HCT116 (cell line): ENCODE results near the gene HMGA1. TPM values are rescaled to one million over a fixed set of nuclear protein-coding genes. Genes with fewer than 3 reads are reported as not detected.

Experiments used
- ATAC-seq: fragments of 200-7000 bp; cut with Tn5 transposase; 2 replicates; pipeline ENCODE4 v1.9.1; 2020; ENCODE audit warnings: mild to moderate bottlenecking, moderate library complexity
- Bru-seq: library from RNA; stranded (reverse); fragments of 400-500 nt; gene quantifications from one replicate; lab custom pipeline; 2021; lab: Mats Ljungman, UMichigan
- BruChase-seq, 2 experiments: library from RNA; stranded (reverse); fragments of 400-500 nt; gene quantifications; one replicate each; lab custom pipeline; 2021; lab: Mats Ljungman, UMichigan
- BruUV-seq: library from RNA; stranded (reverse); fragments of 400-500 nt; replicated peaks from 2 replicates; lab custom pipeline; 2021; lab: Mats Ljungman, UMichigan
- CTCF ChIA-PET: fragments of 300-600 bp; sonication (Branson Sonifier 250); formaldehyde crosslinking; loops from one replicate; lab custom pipeline; 2021; ENCODE audit warnings: antibody characterized with exemption; lab: Charles Lee
- POLR2A ChIA-PET: fragments of 300-600, 350-600 bp; sonication (Branson Sonifier 250); formaldehyde crosslinking; loops from one replicate; lab custom pipeline; 2021; ENCODE audit warnings: antibody characterized with exemption; lab: Charles Lee
- RAD21 ChIA-PET, 2 experiments: fragments of 300-600 bp; sonication (Branson Sonifier 250); formaldehyde crosslinking; loops; one replicate each; lab custom pipeline; 2023; ENCODE audit warnings: low total read pairs in 2 of 2; ENCODE audit not compliant: uncharacterized antibody in 2 of 2, unreplicated experiment in 2 of 2, low non-redundant PET in 1 of 2; lab: Charles Lee
- DNase-seq: peaks from one replicate; pipeline ENCODE4 v3.0.0-alpha.2; 2010; ENCODE audit warnings: low read depth, low spot score
- H2AFZ ChIP-seq: fragments of 200-600 bp; shearing (Covaris generic), sonication (generic); 2 replicates; pipeline ENCODE4 v1.6.1; 2017; ENCODE audit warnings: low read depth, mixed run types, mixed read lengths, antibody characterized with exemption, low read length; ENCODE audit not compliant: poor library complexity, severe bottlenecking
- H3K27ac ChIP-seq: 2 replicates; pipeline ENCODE4 v1.5.1; 2012; ENCODE audit warnings: low read depth, low read length
- H3K27me3 ChIP-seq: fragments of 200-600 bp; sonication (generic); 2 replicates; pipeline ENCODE4 v1.6.1; 2016; ENCODE audit warnings: mixed run types, low read length, mixed read lengths; ENCODE audit not compliant: insufficient read depth
- H3K36me3 ChIP-seq, 2 experiments: fragments of 200-500 bp in 1 of 2; fragments of 200-600 bp in 1 of 2; sonication (Bioruptor generic) in 1 of 2; sonication (generic) in 1 of 2; 2 replicates each; pipeline versions ENCODE4 v1.5.1 to v1.6.1; 2014 to 2016; ENCODE audit warnings: low read length in 2 of 2, inconsistent platforms in 1 of 2, mixed read lengths in 1 of 2, mixed run types in 1 of 2; ENCODE audit not compliant: insufficient read depth in 2 of 2, control insufficient read depth in 1 of 2
- H3K4me1 ChIP-seq, 2 experiments: fragments of 200-600 bp in 1 of 2; sonication (generic) in 1 of 2; 2 replicates each; pipeline versions ENCODE4 v1.5.1 to v1.6.1; 2012 to 2017; ENCODE audit warnings: low read length in 2 of 2, inconsistent platforms in 1 of 2, mild to moderate bottlenecking in 1 of 2, mixed read lengths in 1 of 2, mixed run types in 1 of 2, moderate library complexity in 1 of 2; ENCODE audit not compliant: insufficient read depth in 2 of 2, control insufficient read depth in 1 of 2
- H3K4me2 ChIP-seq: fragments of 200-600 bp; sonication (generic); 2 replicates; pipeline ENCODE4 v1.6.1; 2017; ENCODE audit warnings: mixed run types, low read length, mixed read lengths
- H3K4me3 ChIP-seq, 2 experiments: fragments of 200-600 bp in 1 of 2; sonication (generic) in 1 of 2; replicated peaks in 1 of 2; 2 replicates each; pipeline ENCODE4 v1.5.1; 2011 to 2016; ENCODE audit warnings: low read length in 2 of 2, control low read depth in 1 of 2, low read depth in 1 of 2, mild to moderate bottlenecking in 1 of 2, mixed read lengths in 1 of 2, mixed run types in 1 of 2
- H3K79me2 ChIP-seq: fragments of 200-600 bp; sonication (generic); 2 replicates; pipeline ENCODE4 v1.6.1; 2017; ENCODE audit warnings: mild to moderate bottlenecking, mixed run types, low read length, moderate library complexity, mixed read lengths; ENCODE audit not compliant: insufficient read depth
- H3K9ac ChIP-seq: fragments of 200-600 bp; sonication (generic); 2 replicates; pipeline ENCODE4 v1.6.1; 2016; ENCODE audit warnings: low read length, mixed read lengths
- H3K9me2 ChIP-seq: fragments of 200-600 bp; sonication (generic), shearing (Covaris generic); 2 replicates; pipeline ENCODE4 v1.6.1; 2017; ENCODE audit warnings: mixed run types, mild to moderate bottlenecking, moderate library complexity; ENCODE audit not compliant: insufficient read depth
- H3K9me3 ChIP-seq, 2 experiments: fragments of 200-500 bp in 1 of 2; fragments of 200-600 bp in 1 of 2; sonication (Bioruptor generic) in 1 of 2; sonication (generic) in 1 of 2; 2 replicates each; pipeline ENCODE4 v1.6.1; 2014 to 2017; ENCODE audit warnings: low read length in 2 of 2, mixed read lengths in 2 of 2, inconsistent platforms in 1 of 2, low read depth in 1 of 2, mild to moderate bottlenecking in 1 of 2, mixed run types in 1 of 2, moderate library complexity in 1 of 2; ENCODE audit not compliant: control insufficient read depth in 1 of 2, insufficient read depth in 1 of 2
- H4K20me1 ChIP-seq: fragments of 200-600 bp; sonication (generic), shearing (Covaris generic); 2 replicates; pipeline ENCODE4 v1.6.1; 2017; ENCODE audit warnings: mixed run types, mild to moderate bottlenecking, moderate library complexity; ENCODE audit not compliant: insufficient read depth
- CTCF ChIP-seq, 3 experiments: fragments of 200-600 bp in 1 of 3; sonication (generic) in 1 of 3; IDR thresholded peaks in 2 of 3; conservative IDR thresholded peaks in 1 of 3; 2 replicates each; pipeline ENCODE4 v1.5.1; 2012 to 2017; ENCODE audit warnings: low read depth in 2 of 3, low read length in 2 of 3, antibody characterized with exemption in 1 of 3, borderline replicate concordance in 1 of 3, control low read depth in 1 of 3, mild to moderate bottlenecking in 1 of 3, mixed read lengths in 1 of 3, mixed run types in 1 of 3, moderate library complexity in 1 of 3; ENCODE audit not compliant: insufficient read depth in 1 of 3
- EGR1 ChIP-seq: IDR thresholded peaks from 2 replicates; pipeline ENCODE4 v1.6.1; 2012; ENCODE audit warnings: low read depth
- POLR2A ChIP-seq: IDR thresholded peaks from 2 replicates; pipeline ENCODE4 v1.7.0; 2011; ENCODE audit warnings: borderline replicate concordance; ENCODE audit not compliant: insufficient read depth, insufficient read length; ENCODE audit errors: extremely low read depth
- POLR2AphosphoS5 ChIP-seq: IDR thresholded peaks from 2 replicates; pipeline ENCODE4 v1.6.1; 2011; ENCODE audit warnings: mild to moderate bottlenecking, low read depth, low read length, moderate library complexity
- RAD21 ChIP-seq: IDR thresholded peaks from 2 replicates; pipeline ENCODE4 v1.6.1; 2012; ENCODE audit warnings: low read depth, mild to moderate bottlenecking
- SIN3A ChIP-seq: IDR thresholded peaks from 2 replicates; pipeline ENCODE4 v1.6.1; 2012; ENCODE audit warnings: low read depth
- TCF7L2 ChIP-seq: IDR thresholded peaks from 2 replicates; pipeline ENCODE4 v1.7.0; 2011; ENCODE audit warnings: borderline replicate concordance, inconsistent platforms; ENCODE audit not compliant: insufficient read depth, insufficient read length; ENCODE audit errors: extremely low read depth
- YY1 ChIP-seq: IDR thresholded peaks from 2 replicates; pipeline ENCODE4 v1.6.1; 2011; ENCODE audit warnings: low read length, low read depth, moderate library complexity, mild to moderate bottlenecking; ENCODE audit not compliant: insufficient replicate concordance; ENCODE audit errors: extremely low read depth
- ZBTB33 ChIP-seq: IDR thresholded peaks from 2 replicates; pipeline ENCODE4 v1.6.1; 2011; ENCODE audit warnings: mild to moderate bottlenecking, low read length, moderate library complexity; ENCODE audit not compliant: insufficient replicate concordance; ENCODE audit errors: extremely low read depth
- ZFX ChIP-seq: fragments of 450-650 bp; IDR thresholded peaks from 2 replicates; pipeline ENCODE4 v1.6.1; 2017
- ZNF274 ChIP-seq: fragments of 200-500 bp; sonication (Bioruptor generic); IDR thresholded peaks from 2 replicates; pipeline ENCODE4 v1.6.1; 2014; ENCODE audit warnings: mild to moderate bottlenecking, low read depth, low read length, inconsistent platforms
- intact Hi-C: fragments of 100-400 bp; cut with micrococcal nuclease; formaldehyde crosslinking; loops from 2 replicates; pipeline ENCODE4 v1.10.0; 2022
- long read RNA-seq: library from polyadenylated mRNA; unstranded; transcript quantifications from one replicate; pipeline ENCODE4 v2.0.0, GENCODE V29; 2021; ENCODE audit not compliant: unreplicated experiment
- polyA plus RNA-seq: library from polyadenylated mRNA; unstranded; fragments of >200 nt; gene quantifications from 2 replicates; pipeline ENCODE4 v1.2.1, GENCODE V29; 2012; ENCODE audit warnings: missing spikeins
- total RNA-seq: library from RNA; stranded (reverse); gene quantifications from one replicate; pipeline ENCODE4 v1.2.1, GENCODE V29; 2021; ENCODE audit not compliant: unreplicated experiment

HMGA1 gene
- total RNA-seq, result 2,459 TPM
- 2,754 and 2,816 TPM in 2 replicates for polyA plus RNA-seq
- percentile 99 among the genes with signal in this experiment for Bru-seq, nascent RNA
- BruChase-seq, experiment 1, labeled RNA remaining after a 6-hour chase, result percentile 100 among the genes with signal in this experiment
- percentile 99 among the genes with signal in this experiment for BruChase-seq, experiment 2, labeled RNA remaining after a 2-hour chase
- long read RNA-seq, transcript HMGA1-204 (6 exons, 1,887 nt), result minor isoform, 232 of 2,524 reads
- long read RNA-seq, transcript HMGA1-201 (6 exons, 1,920 nt), result major isoform, 691 of 2,524 reads
- long read RNA-seq, transcript HMGA1-206 (5 exons, 716 nt), result minor isoform, 65 of 2,524 reads
- long read RNA-seq, transcript HMGA1-205 (5 exons, 2,159 nt), result minor isoform, 159 of 2,524 reads
- long read RNA-seq, partial matches to known transcripts, result 182 of 2,524 reads
- long read RNA-seq, other reads (novel, unspliced or antisense), result 1,166 of 2,524 reads

- Histone ChIP-seq H3K27me3 (no peaks in the 10 kb centered on the region), H3K4me2 (peak within 1 kb of the TSS; percentile 90), H3K9me3 (no peaks in the 10 kb centered on the region), H3K9ac (peak within 1 kb of the TSS; percentile 93), H3K79me2 (peaks cover 48% of the 10 kb centered on the region), H4K20me1 (peaks cover 11% of the 10 kb centered on the region; the same call in 1 of the 2 replicates), H3K4me3 (peak within 1 kb of the TSS; percentile 69 to 93), H2AFZ (no peak within 1 kb of the TSS), H3K36me3 (peaks cover 8 to 39% of the 10 kb centered on the region in 2 experiments; a peak in 2 of 4 replicates), H3K9me2 (no peaks in the 10 kb centered on the region), H3K27ac (peak within 1 kb of the TSS; percentile 95), H3K4me1 (peaks cover 36 to 81% of the 10 kb centered on the region in 2 experiments)
- RAD21 ChIA-PET, result no interaction called here
- DNase-seq, result no peak
- BruUV-seq, result no TSS peak
- ATAC-seq, result peak; percentile 66
- TF ChIP-seq ZBTB33 (peak; percentile 23), EGR1 (no peak), RAD21 (no peak), ZNF274 (no peak), YY1 (peak; percentile 2), POLR2A (peak; percentile 98), TCF7L2 (peak; percentile 41), ZFX (no peak), SIN3A (no peak), CTCF (IDR thresholded peaks at IDR 0.05 in 2 of 3, conservative IDR thresholded peaks at IDR 0.05 in 1 of 3; ENCODE audit: borderline replicate concordance in 1 of 3, insufficient read depth in 1 of 3, low read depth in 2 of 3, low read length in 2 of 3) (no peak), POLR2AphosphoS5 (peak; percentile 99)
- intact Hi-C loops, result loop anchor here (1.0 kb wide), 1 partner anchor 8 kb away; no protein-coding TSS in a partner anchor
- CTCF ChIA-PET, result interaction anchor here (1.0 to 1.7 kb wide), 4 partner anchors 13 to 1284 kb away, joined by 3 to 5 read pairs (median 3); partner anchors contain the start of gene HLA-DMA
- POLR2A ChIA-PET, result interaction anchor here (0.8 to 1.9 kb wide), 25 partner anchors 8 to 1265 kb away, joined by 3 to 46 read pairs (median 5); partner anchors contain the start of gene SMIM29
Measured at GRCh38 chr6:34236443-34237315, at the start of gene HMGA1. Gene HMGA1, plus strand, starts transcription at chr6:34236873. Its CDS starts 3,908 bp downstream, at chr6:34240781.
